ENCODE measurements around the gene PPFIA3. TPM values are rescaled to one million over a fixed set of nuclear protein-coding genes. Genes with fewer than 3 reads are reported as not detected.

Gene PPFIA3
- total RNA-seq, 1 experiment from 2014 or later: 19.1 TPM

GRCh38 chr19:49182848-49183375 is 63.6 kb downstream of the PPFIA3 start:
- Histone ChIP-seq H3K4me2 (ENCODE audit: insufficient read depth, insufficient read length, low read length) (no peak overlapping the region), H3K27ac (ENCODE audit: insufficient read length, low read depth, low read length) (no peak overlapping the region), H2BK5ac (ENCODE audit: insufficient read length, low read length) (no peak overlapping the region), H3K4ac (ENCODE audit: low read depth, low read length) (no peak overlapping the region), H3K23me2 (ENCODE audit: insufficient read length, low read depth, low read length, poor library complexity, severe bottlenecking) (no peaks in the 10 kb centered on the region), H4K91ac (ENCODE audit: insufficient read length, low read depth, low read length) (no peak overlapping the region), H4K5ac (ENCODE audit: insufficient read length, low read depth, low read length) (no peak overlapping the region), H2AFZ (ENCODE audit: low read length) (no peak overlapping the region), H3K79me1 (ENCODE audit: insufficient read depth, low read depth, low read length, poor library complexity, severe bottlenecking) (no peaks in the 10 kb centered on the region), H2BK20ac (ENCODE audit: low read depth, low read length, poor library complexity, severe bottlenecking) (no peak overlapping the region), H2BK15ac (ENCODE audit: low read depth, low read length) (no peak overlapping the region), H2BK120ac (ENCODE audit: low read depth, low read length, poor library complexity, severe bottlenecking) (no peak overlapping the region), H3K9ac (ENCODE audit: extremely low read depth, insufficient read length, low read length) (no peak overlapping the region), H3K9me3 (ENCODE audit: control insufficient read depth, low read depth, low read length) (no peaks in the 10 kb centered on the region), H2BK12ac (ENCODE audit: insufficient read length, low read depth, low read length) (no peak overlapping the region), H3K27me3 (ENCODE audit: insufficient read depth, low read length) (no peaks in the 10 kb centered on the region), H3T11ph (ENCODE audit: low read length) (no peak overlapping the region), H3K79me2 (ENCODE audit: insufficient read depth, low read length) (no peaks in the 10 kb centered on the region), H3K18ac (ENCODE audit: insufficient read length, low read depth, low read length) (no peak overlapping the region), H4K8ac (replicated peaks; ENCODE audit: insufficient read length, low read depth, low read length) (no peak overlapping the region), H4K20me1 (ENCODE audit: control insufficient read depth, insufficient read depth, insufficient read length) (no peaks in the 10 kb centered on the region), H3K4me1 (ENCODE audit: insufficient read depth, low read length) (no peaks in the 10 kb centered on the region), H2AK5ac (ENCODE audit: insufficient read length, low read length) (no peak overlapping the region), H3K14ac (ENCODE audit: insufficient read depth, low read length) (no peak overlapping the region), H3K56ac (ENCODE audit: insufficient read length, low read depth, low read length) (no peak overlapping the region), H3K23ac (ENCODE audit: insufficient read length, low read depth, low read length) (no peak overlapping the region)
- H3K27me3 Mint-ChIP-seq (ENCODE audit: low read depth): peaks cover 2% of the 10 kb centered on the region; the same call in 1 of the 2 replicates
- DNase-seq: peak; percentile 38
- no peak overlapping the region for H3K27ac Mint-ChIP-seq
- TF ChIP-seq CTCF (conservative IDR thresholded peaks at IDR 0.05): no peak
- peaks cover 3 to 6% of the 10 kb centered on the region in 2 experiments; a peak in 4 of 5 replicates for H3K9me3 Mint-ChIP-seq
- no peak overlapping the region; a peak in 1 of 5 replicates for H3K4me3 Mint-ChIP-seq
- H3K4me1 Mint-ChIP-seq: peaks cover 0 to 4% of the 10 kb centered on the region in 2 experiments; a peak in 2 of 4 replicates
- H3K36me3 Mint-ChIP-seq (ENCODE audit: insufficient read depth in 1 of 3, low read depth in 3 of 3): peaks cover 6 to 23% (median 9%) of the 10 kb centered on the region in 3 experiments; a peak in 6 of 7 replicates
- no CpG with 5 or more reads among the region's 26 CpGs for WGBS (ENCODE audit: extremely low coverage, insufficient read length, low lambda C conversion rate)
